Endothelial cell of umbilical vein (primary cell): ENCODE measurements around the gene KASH5. TPM values are rescaled to one million over a fixed set of nuclear protein-coding genes. Genes with fewer than 3 reads are reported as not detected.

Experiments used
- BruUV-seq: library from RNA; stranded (reverse); fragments of 400-500 nt; replicated peaks from 2 replicates; lab custom pipeline; 2021; lab: Mats Ljungman, UMichigan
- CTCF ChIA-PET: fragments of 300-600, 350-600 bp; sonication (Branson Sonifier 250); formaldehyde crosslinking; loops from one replicate; lab custom pipeline; 2021; ENCODE audit warnings: antibody characterized with exemption, inconsistent platforms; lab: Charles Lee
- POLR2A ChIA-PET: fragments of 300-600, 350-600 bp; sonication (Branson Sonifier 250); formaldehyde crosslinking; loops from one replicate; lab custom pipeline; 2021; ENCODE audit warnings: antibody characterized with exemption, inconsistent platforms; lab: Charles Lee
- DNase-seq: peaks from one replicate; pipeline ENCODE4 v3.0.0-alpha.2; 2011; ENCODE audit warnings: low read depth, low spot score
- FAIRE-seq: peaks from 2 replicates; lab custom pipeline; 2011; peaks lifted over from hg19 to GRCh38; lab: Jason Lieb, UNC
- H2AFZ ChIP-seq: 2 replicates; pipeline ENCODE4 v1.6.0; 2012; ENCODE audit warnings: low read depth, low read length, control low read depth, inconsistent platforms
- H3K27ac ChIP-seq: 2 replicates; pipeline ENCODE4 v1.5.1; 2011; ENCODE audit warnings: low read depth, mild to moderate bottlenecking, control low read depth, low read length, moderate library complexity; ENCODE audit not compliant: insufficient read depth
- H3K27me3 ChIP-seq, 2 experiments: 2 replicates each; pipeline versions ENCODE4 v1.6.0 to v1.6.1; 2011; ENCODE audit warnings: low read length in 2 of 2, mixed read lengths in 1 of 2; ENCODE audit not compliant: control insufficient read depth in 2 of 2, insufficient read depth in 2 of 2
- H3K36me3 ChIP-seq, 2 experiments: 2 replicates in 1 of 2; 3 replicates in 1 of 2; pipeline ENCODE4 v1.5.1; 2011; ENCODE audit warnings: low read length in 2 of 2, mild to moderate bottlenecking in 1 of 2, moderate library complexity in 1 of 2; ENCODE audit not compliant: control insufficient read depth in 2 of 2, insufficient read depth in 2 of 2; ENCODE audit errors: extremely low read depth in 1 of 2
- H3K4me1 ChIP-seq: 3 replicates; pipeline ENCODE4 v1.5.1; 2011; ENCODE audit warnings: mild to moderate bottlenecking, low read length; ENCODE audit not compliant: control insufficient read depth, insufficient read depth; ENCODE audit errors: extremely low read depth
- H3K4me2 ChIP-seq: 2 replicates; pipeline ENCODE4 v1.6.1; 2011; ENCODE audit warnings: low read length, control low read depth, mixed read lengths; ENCODE audit not compliant: insufficient read depth
- H3K4me3 ChIP-seq, 3 experiments: fragments of 200-600 bp in 1 of 3; sonication (generic), shearing (Covaris generic) in 1 of 3; replicated peaks in 1 of 3; 2 replicates each; pipeline ENCODE4 v1.5.1; 2011 to 2016; ENCODE audit warnings: control low read depth in 3 of 3, low read length in 3 of 3, mild to moderate bottlenecking in 2 of 3, inconsistent platforms in 1 of 3, low read depth in 1 of 3, moderate library complexity in 1 of 3; ENCODE audit not compliant: insufficient read depth in 1 of 3
- H3K79me2 ChIP-seq: 2 replicates; pipeline ENCODE4 v1.6.0; 2012; ENCODE audit warnings: low read length, inconsistent platforms; ENCODE audit not compliant: control insufficient read depth, insufficient read depth
- H3K9ac ChIP-seq: replicated peaks from 2 replicates; pipeline ENCODE3; 2011; ENCODE audit warnings: low read length, control low read depth; ENCODE audit not compliant: insufficient read depth; ENCODE audit errors: extremely low read depth
- H3K9me1 ChIP-seq: replicated peaks from 3 replicates; pipeline ENCODE4 v1.6.0; 2011; ENCODE audit warnings: mild to moderate bottlenecking, low read length; ENCODE audit not compliant: control insufficient read depth, insufficient read depth; ENCODE audit errors: extremely low read depth
- H3K9me3 ChIP-seq: replicated peaks from 2 replicates; pipeline ENCODE4 v1.5.1; 2012; ENCODE audit warnings: low read length, inconsistent platforms; ENCODE audit not compliant: control insufficient read depth, insufficient read depth
- H4K20me1 ChIP-seq: replicated peaks from 2 replicates; pipeline ENCODE3; 2011; ENCODE audit warnings: mild to moderate bottlenecking, low read length; ENCODE audit not compliant: control insufficient read depth, insufficient read depth; ENCODE audit errors: extremely low read depth
- EZH2 ChIP-seq: IDR thresholded peaks from 2 replicates; pipeline ENCODE4 v1.6.1; 2012; ENCODE audit warnings: borderline replicate concordance, low read depth, mild to moderate bottlenecking, moderate library complexity, low read length, inconsistent platforms; ENCODE audit not compliant: severe bottlenecking
- FOS ChIP-seq: IDR thresholded peaks from 2 replicates; pipeline ENCODE4 v1.6.1; 2011; ENCODE audit warnings: mild to moderate bottlenecking, low read length, moderate library complexity, borderline replicate concordance; ENCODE audit not compliant: insufficient read depth
- GATA2 ChIP-seq: IDR thresholded peaks from 2 replicates; pipeline ENCODE4 v1.7.0; 2011; ENCODE audit warnings: low read depth, mild to moderate bottlenecking, moderate library complexity, mixed read lengths, low read length; ENCODE audit not compliant: insufficient read length, insufficient read depth
- JUN ChIP-seq: IDR thresholded peaks from 2 replicates; pipeline ENCODE4 v1.6.1; 2011; ENCODE audit warnings: borderline replicate concordance, low read depth; ENCODE audit not compliant: insufficient read length, insufficient read depth
- MYC ChIP-seq: IDR thresholded peaks from one replicate; pipeline ENCODE4 v1.6.1; 2011; ENCODE audit warnings: mild to moderate bottlenecking, low read depth, low read length
- POLR2A ChIP-seq: IDR thresholded peaks from 2 replicates; pipeline ENCODE4 v1.6.1; 2012; ENCODE audit warnings: low read depth, mild to moderate bottlenecking, control low read depth, low read length
- POLR2AphosphoS5 ChIP-seq: IDR thresholded peaks from 2 replicates; pipeline ENCODE4 v1.6.1; 2012; ENCODE audit warnings: low read depth, mild to moderate bottlenecking, control low read depth, low read length, moderate library complexity; ENCODE audit not compliant: insufficient read depth
- dilution Hi-C: fragments of 300-500 bp; cut with MboI; formaldehyde crosslinking; loops from one replicate; pipeline ENCODE4 v1.15.0; 2019; ENCODE audit warnings: low sequenced_read_pairs; ENCODE audit not compliant: extremely low pct_ligation_motif_present
- intact Hi-C: fragments of 100-400 bp; cut with micrococcal nuclease; formaldehyde crosslinking; loops from one replicate; pipeline ENCODE4 v1.10.0; 2022
- polyA plus RNA-seq, 4 experiments: library from polyadenylated mRNA; depleted of rRNA in 3 of 4; stranded (reverse) in 3 of 4; unstranded in 1 of 4; fragments of >200 nt; gene quantifications; 2 replicates each; pipeline versions ENCODE4 v1.2.1 to v1.2.3, GENCODE V29; 2011 to 2012; ENCODE audit warnings: missing spikeins in 1 of 4
- total RNA-seq: library from RNA; stranded (reverse); gene quantifications from 2 replicates; pipeline ENCODE4 v1.2.3, GENCODE V29; 2021
- TF ChIP-seq, protein P1 (sequence below): IDR thresholded peaks from 2 replicates; pipeline ENCODE4 v1.6.1; 2011; ENCODE audit not compliant: insufficient read depth, insufficient read length
- TF ChIP-seq, protein P2 (sequence below), 2 donors: IDR thresholded peaks; 1 replicate in 1 of 2; 2 replicates in 1 of 2; pipeline ENCODE4 v1.5.1; 2011; ENCODE audit warnings: low read length in 2 of 2, mild to moderate bottlenecking in 2 of 2, moderate library complexity in 2 of 2, control low read depth in 1 of 2, inconsistent platforms in 1 of 2, low read depth in 1 of 2; ENCODE audit not compliant: insufficient read depth in 1 of 2; ENCODE audit errors: extremely low read depth in 1 of 2

The KASH5 gene
- total and polyA plus RNA-seq, 2 donors (not counting 3 experiments of a cell fraction or from before 2014, with no cell fraction given), result 0.03 TPM; not detected in 1

DNA sequence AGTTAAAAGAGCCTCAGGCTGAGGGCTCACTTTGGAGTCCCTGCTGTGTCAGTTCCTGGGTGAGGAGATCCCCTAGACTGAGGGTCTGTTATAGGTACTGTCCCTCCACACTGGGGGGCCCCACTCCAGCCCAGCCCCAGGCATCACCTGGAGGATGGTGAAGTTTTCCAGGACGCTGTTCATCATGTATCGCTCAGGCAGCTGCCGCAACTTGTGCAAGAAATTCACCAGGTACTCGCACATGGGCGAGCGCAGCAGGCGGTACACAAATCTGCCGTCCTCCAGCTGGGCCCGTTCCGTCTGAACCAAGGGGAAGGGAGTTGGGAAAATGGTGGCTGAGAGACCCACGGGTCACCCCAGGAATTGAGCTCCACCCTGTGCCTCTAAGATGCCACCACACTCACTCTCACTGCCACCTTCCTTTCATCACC lies 45.7 kb upstream of the KASH5 start:
- Histone ChIP-seq H3K36me3 (peaks cover 19 to 44% of the 10 kb centered on the region in 2 experiments), H3K27me3 (no peaks in the 10 kb centered on the region), H3K9me1 (no peaks in the 10 kb centered on the region), H3K9me3 (no peaks in the 10 kb centered on the region), H3K27ac (no peak overlapping the region), H3K4me1 (peaks cover 15% of the 10 kb centered on the region), H3K4me3 (no peak overlapping the region), H4K20me1 (no peaks in the 10 kb centered on the region), H3K4me2 (no peak overlapping the region), H2AFZ (no peak overlapping the region), H3K79me2 (no peaks in the 10 kb centered on the region), H3K9ac (no peak overlapping the region)
- ChIA-PET CTCF (interaction anchor here (0.7 kb wide), 1 partner anchor 14 kb away, joined by 3 read pairs; no protein-coding TSS in a partner anchor), POLR2A (interaction anchor here (0.6 kb wide), 1 partner anchor 11 kb away, joined by 3 read pairs; no protein-coding TSS in a partner anchor)
- dilution Hi-C loops, result no loop called here
- TF ChIP-seq, protein P1, sequence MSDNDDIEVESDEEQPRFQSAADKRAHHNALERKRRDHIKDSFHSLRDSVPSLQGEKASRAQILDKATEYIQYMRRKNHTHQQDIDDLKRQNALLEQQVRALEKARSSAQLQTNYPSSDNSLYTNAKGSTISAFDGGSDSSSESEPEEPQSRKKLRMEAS, result no peak
- no peak for TF ChIP-seq EZH2
- no peak for TF ChIP-seq FOS
- no peak for TF ChIP-seq MYC
- no peak for TF ChIP-seq GATA2
- TF ChIP-seq POLR2AphosphoS5, result no peak
- TF ChIP-seq, protein P2, sequence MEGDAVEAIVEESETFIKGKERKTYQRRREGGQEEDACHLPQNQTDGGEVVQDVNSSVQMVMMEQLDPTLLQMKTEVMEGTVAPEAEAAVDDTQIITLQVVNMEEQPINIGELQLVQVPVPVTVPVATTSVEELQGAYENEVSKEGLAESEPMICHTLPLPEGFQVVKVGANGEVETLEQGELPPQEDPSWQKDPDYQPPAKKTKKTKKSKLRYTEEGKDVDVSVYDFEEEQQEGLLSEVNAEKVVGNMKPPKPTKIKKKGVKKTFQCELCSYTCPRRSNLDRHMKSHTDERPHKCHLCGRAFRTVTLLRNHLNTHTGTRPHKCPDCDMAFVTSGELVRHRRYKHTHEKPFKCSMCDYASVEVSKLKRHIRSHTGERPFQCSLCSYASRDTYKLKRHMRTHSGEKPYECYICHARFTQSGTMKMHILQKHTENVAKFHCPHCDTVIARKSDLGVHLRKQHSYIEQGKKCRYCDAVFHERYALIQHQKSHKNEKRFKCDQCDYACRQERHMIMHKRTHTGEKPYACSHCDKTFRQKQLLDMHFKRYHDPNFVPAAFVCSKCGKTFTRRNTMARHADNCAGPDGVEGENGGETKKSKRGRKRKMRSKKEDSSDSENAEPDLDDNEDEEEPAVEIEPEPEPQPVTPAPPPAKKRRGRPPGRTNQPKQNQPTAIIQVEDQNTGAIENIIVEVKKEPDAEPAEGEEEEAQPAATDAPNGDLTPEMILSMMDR (IDR thresholded peaks at IDR 0.05; ENCODE audit: extremely low read depth in 1 of 2, insufficient read depth in 1 of 2, low read depth in 1 of 2, low read length in 2 of 2), result no peak
- TF ChIP-seq POLR2A, result no peak
- TF ChIP-seq JUN, result no peak
- DNase-seq (no peak), FAIRE-seq (no peak)
- intact Hi-C loops, result no loop called here
- BruUV-seq, result no TSS peak
